HepG2 (cell line): ENCODE measurements around the gene B4GALT2. TPM values are rescaled to one million over a fixed set of nuclear protein-coding genes. Genes with fewer than 3 reads are reported as not detected.

Experiments
- ATAC-seq: fragments of 200-7000 bp; cut with Tn5 transposase; 3 replicates; pipeline ENCODE4 v1.9.1; 2020; ENCODE audit warnings: mild to moderate bottlenecking, moderate library complexity
- BruUV-seq: library from RNA; stranded (reverse); fragments of 400-500 nt; replicated peaks from 2 replicates; lab custom pipeline; 2021; lab: Mats Ljungman, UMichigan
- CTCF ChIA-PET: fragments of 300-600 bp; formaldehyde crosslinking; extraction: SDS; loops from one replicate; lab custom pipeline; 2021; ENCODE audit warnings: low total read pairs, inconsistent platforms, low intra/inter-chr PET ratio; lab: Yijun Ruan, JAX
- POLR2A ChIA-PET: fragments of 350-600 bp; sonication (Branson Sonifier 250); formaldehyde crosslinking; loops from one replicate; lab custom pipeline; 2020; ENCODE audit warnings: antibody characterized with exemption, inconsistent platforms; lab: Yijun Ruan, JAX
- DNase-seq: peaks from one replicate; pipeline ENCODE4 v3.0.0-alpha.2; 2015; ENCODE audit warnings: low spot score
- FAIRE-seq: peaks from 3 replicates; lab custom pipeline; 2011; peaks lifted over from hg19 to GRCh38; lab: Jason Lieb, UNC
- H2AFZ ChIP-seq: one replicate; pipeline ENCODE4 v1.6.1; 2011; ENCODE audit warnings: low read length, inconsistent platforms
- H3K27ac ChIP-seq: fragments of 300-600 bp; 3 replicates; pipeline ENCODE4 v1.8.0; 2011; ENCODE audit warnings: mixed run types, mild to moderate bottlenecking, mixed read lengths, low read length, inconsistent platforms; ENCODE audit not compliant: insufficient read depth; ENCODE audit errors: extremely low read length
- H3K27me3 ChIP-seq, 2 experiments: fragments of 200-600 bp in 1 of 2; 2 replicates in 1 of 2; 3 replicates in 1 of 2; pipeline versions ENCODE4 v1.6.0 to v1.8.0; 2011; ENCODE audit warnings: low read length in 2 of 2, mild to moderate bottlenecking in 2 of 2, moderate library complexity in 2 of 2, inconsistent platforms in 1 of 2; ENCODE audit not compliant: insufficient read depth in 2 of 2, control insufficient read depth in 1 of 2
- H3K36me3 ChIP-seq, 2 experiments: fragments of 200-600 bp in 1 of 2; replicated peaks in 1 of 2; 2 replicates in 1 of 2; 3 replicates in 1 of 2; pipeline versions ENCODE4 v1.5.1 to v1.8.0; 2011; ENCODE audit warnings: low read length in 2 of 2, inconsistent platforms in 1 of 2; ENCODE audit not compliant: insufficient read depth in 2 of 2, control insufficient read depth in 1 of 2
- H3K4me1 ChIP-seq: 2 replicates; pipeline ENCODE4 v1.5.1; 2012; ENCODE audit warnings: low read length, inconsistent platforms; ENCODE audit not compliant: insufficient read depth
- H3K4me2 ChIP-seq: 2 replicates; pipeline ENCODE4 v1.6.0; 2011; ENCODE audit warnings: low read depth, low read length, inconsistent platforms
- H3K4me3 ChIP-seq, 3 experiments: fragments of 200-600 bp in 1 of 3; sonication (generic), shearing (Covaris generic) in 1 of 3; replicated peaks in 1 of 3; 2 replicates each; pipeline ENCODE4 v1.5.1; 2011 to 2016; ENCODE audit warnings: low read length in 3 of 3, inconsistent platforms in 2 of 3, low read depth in 2 of 3, mild to moderate bottlenecking in 2 of 3, control low read depth in 1 of 3, mixed read lengths in 1 of 3; ENCODE audit not compliant: insufficient read depth in 1 of 3
- H3K79me2 ChIP-seq: one replicate; pipeline ENCODE4 v1.6.1; 2011; ENCODE audit warnings: low read length, inconsistent platforms; ENCODE audit not compliant: insufficient read depth
- H3K9ac ChIP-seq: 2 replicates; pipeline ENCODE4 v1.6.0; 2011; ENCODE audit warnings: mild to moderate bottlenecking, low read depth, low read length, inconsistent platforms; ENCODE audit not compliant: insufficient read depth
- H3K9me3 ChIP-seq: 2 replicates; pipeline ENCODE4 v1.5.1; 2012; ENCODE audit warnings: mild to moderate bottlenecking, low read length
- H4K20me1 ChIP-seq: 2 replicates; pipeline ENCODE4 v1.6.0; 2011; ENCODE audit warnings: inconsistent platforms, mild to moderate bottlenecking, low read length, moderate library complexity; ENCODE audit not compliant: insufficient read depth
- ARNT2 ChIP-seq: sonication (generic); formaldehyde crosslinking; IDR thresholded peaks from 2 replicates; pipeline ENCODE4 v1.8.0; 2022; ENCODE audit warnings: mild to moderate bottlenecking, low read depth, missing genetic modification reagents, moderate library complexity
- CHD4 ChIP-seq: fragments of 200-600 bp; sonication (generic); IDR thresholded peaks from 2 replicates; pipeline ENCODE4 v1.7.0; 2017; ENCODE audit warnings: mild to moderate bottlenecking, low read length, borderline replicate concordance
- GPN1 ChIP-seq: sonication (generic); formaldehyde crosslinking; IDR thresholded peaks from 2 replicates; pipeline ENCODE4 v1.5.1; 2020; ENCODE audit warnings: missing genetic modification reagents, borderline replicate concordance
- KLF16 ChIP-seq, 2 experiments: sonication (generic) in 1 of 2; formaldehyde crosslinking in 1 of 2; IDR thresholded peaks; 2 replicates each; pipeline versions ENCODE4 v1.6.1 to v1.8.0; 2016 to 2023; ENCODE audit warnings: missing genetic modification reagents in 2 of 2, missing compliant biosample characterization in 1 of 2
- NFE2 ChIP-seq: sonication (generic); formaldehyde crosslinking; IDR thresholded peaks from 2 replicates; pipeline ENCODE4 v1.4.0; 2020; ENCODE audit warnings: missing genetic modification reagents
- PAF1 ChIP-seq: IDR thresholded peaks from 2 replicates; pipeline ENCODE4 v1.6.1; 2016; ENCODE audit warnings: missing genetic modification reagents, missing compliant biosample characterization
- ZFY ChIP-seq: sonication (generic); formaldehyde crosslinking; IDR thresholded peaks from 2 replicates; pipeline ENCODE4 v1.4.0; 2020; ENCODE audit warnings: missing genetic modification reagents
- ZNF550 ChIP-seq: sonication (generic); formaldehyde crosslinking; IDR thresholded peaks from 2 replicates; pipeline ENCODE4 v1.4.0; 2020; ENCODE audit warnings: mild to moderate bottlenecking, missing genetic modification reagents, borderline replicate concordance
- ZNF569 ChIP-seq: sonication (generic); formaldehyde crosslinking; IDR thresholded peaks from 2 replicates; pipeline ENCODE4 v1.5.0; 2020; ENCODE audit warnings: mild to moderate bottlenecking, missing genetic modification reagents, moderate library complexity, borderline replicate concordance
- ZNF75D ChIP-seq: sonication (generic); formaldehyde crosslinking; IDR thresholded peaks from 2 replicates; pipeline ENCODE4 v1.8.1; 2023; ENCODE audit warnings: missing genetic modification reagents, mild to moderate bottlenecking, borderline replicate concordance
- ZNF761 ChIP-seq: sonication (generic); formaldehyde crosslinking; conservative IDR thresholded peaks from 2 replicates; pipeline ENCODE4 v1.4.0; 2020; ENCODE audit warnings: mild to moderate bottlenecking, missing genetic modification reagents
- WGBS: methylation state at CpG from one replicate; pipeline ENCODE4 v1.1.6; 2017; ENCODE audit warnings: low lambda C conversion rate; 5-methylcytosine and 5-hydroxymethylcytosine counted together
- in situ Hi-C: cut with HindIII; loops from 2 replicates; pipeline ENCODE4 v1.10.0; 2017; ENCODE audit warnings: low pct_unique_long_range_greater_than_20kb; ENCODE audit not compliant: extremely low pct_ligation_motif_present
- intact Hi-C: fragments of 100-400 bp; cut with micrococcal nuclease; formaldehyde crosslinking; loops from one replicate; pipeline ENCODE4 v1.10.0; 2022; ENCODE audit not compliant: unreplicated experiment
- polyA plus RNA-seq, 8 experiments: library from polyadenylated mRNA; depleted of rRNA in 3 of 8; stranded (reverse) in 7 of 8; unstranded in 1 of 8; fragments of >200 nt; fragmentation: Illumina TruSeq in 4 of 8; extraction: Trizol in 4 of 8; gene quantifications; 2 replicates each; pipeline versions ENCODE4 v1.2.1 to v1.2.3, GENCODE V29; 2011 to 2016; ENCODE audit warnings: low read depth in 4 of 8, missing spikeins in 1 of 8, mixed read lengths in 1 of 8; ENCODE audit not compliant: insufficient read depth in 1 of 8
- total RNA-seq, 5 experiments: library from RNA; depleted of rRNA; stranded (reverse); fragments of >200 nt; fragmentation: Illumina TruSeq; extraction: Trizol; gene quantifications; 2 replicates each; pipeline ENCODE4 v1.2.3, GENCODE V29; 2016; ENCODE audit warnings: low read depth in 1 of 5
- TF ChIP-seq, protein P1 (sequence below): sonication (generic); formaldehyde crosslinking; conservative IDR thresholded peaks from 2 replicates; pipeline ENCODE4 v1.8.0; 2022; ENCODE audit warnings: mild to moderate bottlenecking, moderate library complexity, missing genetic modification reagents
- TF ChIP-seq, protein P2 (sequence below): sonication (generic); formaldehyde crosslinking; IDR thresholded peaks from 2 replicates; pipeline ENCODE4 v1.5.0; 2020; ENCODE audit warnings: mild to moderate bottlenecking, missing genetic modification reagents, borderline replicate concordance
- TF ChIP-seq, protein P3 (sequence below): IDR thresholded peaks from 2 replicates; pipeline ENCODE4 v1.6.1; 2012; ENCODE audit warnings: inconsistent platforms
- TF ChIP-seq, protein P4 (sequence below): sonication (generic); formaldehyde crosslinking; IDR thresholded peaks from 2 replicates; pipeline ENCODE4 v1.5.0; 2020; ENCODE audit warnings: missing genetic modification reagents
- TF ChIP-seq, protein P5 (sequence below): sonication (generic); formaldehyde crosslinking; IDR thresholded peaks from 2 replicates; pipeline ENCODE4 v1.5.1; 2020; ENCODE audit warnings: mild to moderate bottlenecking, moderate library complexity, missing genetic modification reagents

B4GALT2 gene
- total and polyA plus RNA-seq, 2 of the 13 experiments (the other 11 are each of a cell fraction or from before 2014, with no cell fraction given), result 41.9 to 78.0 TPM

DNA sequence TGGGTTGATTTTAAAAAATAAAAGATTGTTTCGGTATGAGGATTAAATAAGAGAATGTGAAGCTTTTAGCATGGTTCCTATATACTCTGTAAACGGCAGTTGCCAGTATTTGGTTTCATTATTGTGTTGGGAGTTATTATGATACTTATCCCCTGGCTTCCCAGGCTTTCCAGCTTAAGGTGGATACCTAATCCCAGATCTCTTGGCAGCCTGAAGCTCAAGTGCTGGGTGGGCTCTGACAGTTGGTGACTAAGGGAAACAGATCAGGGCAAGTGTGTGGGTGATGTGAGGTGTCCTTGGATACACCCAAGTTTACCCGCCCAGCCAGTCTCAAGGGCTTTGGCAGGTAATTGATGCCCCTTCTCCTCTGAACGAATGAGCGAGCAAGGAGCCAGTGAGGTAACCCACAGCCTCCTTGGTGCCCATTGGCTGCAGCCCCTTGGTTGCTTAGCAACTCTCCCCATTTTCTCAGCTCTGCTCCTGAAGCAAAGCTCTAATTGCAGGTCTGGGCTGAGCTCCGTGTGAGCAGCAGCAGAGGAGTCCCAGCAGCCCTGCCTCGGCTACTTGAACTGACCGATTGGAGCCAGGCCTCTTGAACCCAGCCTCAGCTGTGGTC is 26.2 kb upstream of the B4GALT2 start (continued):
- TF ChIP-seq, protein P1, sequence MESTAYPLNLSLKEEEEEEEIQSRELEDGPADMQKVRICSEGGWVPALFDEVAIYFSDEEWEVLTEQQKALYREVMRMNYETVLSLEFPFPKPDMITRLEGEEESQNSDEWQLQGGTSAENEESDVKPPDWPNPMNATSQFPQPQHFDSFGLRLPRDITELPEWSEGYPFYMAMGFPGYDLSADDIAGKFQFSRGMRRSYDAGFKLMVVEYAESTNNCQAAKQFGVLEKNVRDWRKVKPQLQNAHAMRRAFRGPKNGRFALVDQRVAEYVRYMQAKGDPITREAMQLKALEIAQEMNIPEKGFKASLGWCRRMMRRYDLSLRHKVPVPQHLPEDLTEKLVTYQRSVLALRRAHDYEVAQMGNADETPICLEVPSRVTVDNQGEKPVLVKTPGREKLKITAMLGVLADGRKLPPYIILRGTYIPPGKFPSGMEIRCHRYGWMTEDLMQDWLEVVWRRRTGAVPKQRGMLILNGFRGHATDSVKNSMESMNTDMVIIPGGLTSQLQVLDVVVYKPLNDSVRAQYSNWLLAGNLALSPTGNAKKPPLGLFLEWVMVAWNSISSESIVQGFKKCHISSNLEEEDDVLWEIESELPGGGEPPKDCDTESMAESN (CRISPR knock-in tag), result no peak
- TF ChIP-seq ARNT2 (CRISPR knock-in tag), result no peak
- TF ChIP-seq ZFY (CRISPR knock-in tag), result no peak
- TF ChIP-seq ZNF75D (CRISPR knock-in tag), result no peak
- TF ChIP-seq ZNF569 (CRISPR knock-in tag), result no peak
- TF ChIP-seq, protein P2, sequence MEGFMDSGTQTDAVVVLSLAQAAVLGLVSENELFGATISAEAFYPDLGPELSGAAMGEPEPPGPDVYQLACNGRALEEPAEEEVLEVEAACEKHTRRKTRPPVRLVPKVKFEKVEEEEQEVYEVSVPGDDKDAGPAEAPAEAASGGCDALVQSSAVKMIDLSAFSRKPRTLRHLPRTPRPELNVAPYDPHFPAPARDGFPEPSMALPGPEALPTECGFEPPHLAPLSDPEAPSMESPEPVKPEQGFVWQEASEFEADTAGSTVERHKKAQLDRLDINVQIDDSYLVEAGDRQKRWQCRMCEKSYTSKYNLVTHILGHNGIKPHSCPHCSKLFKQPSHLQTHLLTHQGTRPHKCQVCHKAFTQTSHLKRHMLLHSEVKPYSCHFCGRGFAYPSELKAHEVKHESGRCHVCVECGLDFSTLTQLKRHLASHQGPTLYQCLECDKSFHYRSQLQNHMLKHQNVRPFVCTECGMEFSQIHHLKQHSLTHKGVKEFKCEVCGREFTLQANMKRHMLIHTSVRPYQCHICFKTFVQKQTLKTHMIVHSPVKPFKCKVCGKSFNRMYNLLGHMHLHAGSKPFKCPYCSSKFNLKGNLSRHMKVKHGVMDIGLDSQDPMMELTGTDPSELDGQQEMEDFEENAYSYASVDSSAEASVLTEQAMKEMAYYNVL (CRISPR knock-in tag), result no peak

DNA sequence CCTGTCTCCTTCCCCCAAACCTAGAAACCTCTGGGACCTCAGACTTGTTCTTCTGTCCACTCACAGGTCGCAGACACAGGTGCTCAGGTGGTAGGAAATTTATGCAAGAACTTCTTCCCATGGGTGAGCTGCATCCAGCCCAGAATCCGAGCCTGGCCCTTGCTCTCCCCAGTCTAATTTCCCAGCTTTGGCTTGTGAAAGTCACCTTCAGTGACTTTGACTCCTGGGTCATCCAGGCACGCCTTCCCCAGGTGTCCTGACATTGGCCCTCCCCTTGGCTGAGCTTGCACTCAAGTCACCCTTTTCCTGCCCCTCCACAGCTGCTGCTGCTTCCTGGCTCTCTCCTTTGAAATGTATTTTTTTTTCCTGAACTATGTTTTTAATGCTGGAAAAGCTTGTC is 25.6 kb upstream of the B4GALT2 start:
- Histone ChIP-seq H3K9ac (no peak overlapping the region), H3K9me3 (no peaks in the 10 kb centered on the region), H2AFZ (no peak overlapping the region), H3K4me2 (no peak overlapping the region), H3K4me3 (no peak overlapping the region), H4K20me1 (no peaks in the 10 kb centered on the region), H3K27me3 (no peaks in the 10 kb centered on the region), H3K27ac (no peak overlapping the region), H3K36me3 (peaks cover 0 to 15% of the 10 kb centered on the region in 2 experiments; a peak in 3 of 5 replicates), H3K79me2 (no peaks in the 10 kb centered on the region), H3K4me1 (peaks cover 6% of the 10 kb centered on the region)
- ATAC-seq, result no peak
- DNase-seq, result no peak
- POLR2A ChIA-PET, result no interaction called here
- FAIRE-seq, result no peak
- CTCF ChIA-PET, result no interaction called here
- in situ Hi-C loops (no loop called here), intact Hi-C loops (no loop called here)
- 98% methylated on average over 3 of the region's 3 CpGs for whole genome bisulfite sequencing
- BruUV-seq, result no TSS peak
- no peak for TF ChIP-seq NFE2 (CRISPR knock-in tag)
- no peak for TF ChIP-seq GPN1 (CRISPR knock-in tag)
- TF ChIP-seq, protein P3, sequence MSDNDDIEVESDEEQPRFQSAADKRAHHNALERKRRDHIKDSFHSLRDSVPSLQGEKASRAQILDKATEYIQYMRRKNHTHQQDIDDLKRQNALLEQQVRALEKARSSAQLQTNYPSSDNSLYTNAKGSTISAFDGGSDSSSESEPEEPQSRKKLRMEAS, result no peak
- no peak for TF ChIP-seq KLF16 (CRISPR knock-in tag; IDR thresholded peaks at IDR 0.05)
- no peak for TF ChIP-seq CHD4
- TF ChIP-seq ZNF761 (CRISPR knock-in tag), result no peak
- TF ChIP-seq PAF1 (CRISPR knock-in tag), result no peak
- TF ChIP-seq, protein P4, sequence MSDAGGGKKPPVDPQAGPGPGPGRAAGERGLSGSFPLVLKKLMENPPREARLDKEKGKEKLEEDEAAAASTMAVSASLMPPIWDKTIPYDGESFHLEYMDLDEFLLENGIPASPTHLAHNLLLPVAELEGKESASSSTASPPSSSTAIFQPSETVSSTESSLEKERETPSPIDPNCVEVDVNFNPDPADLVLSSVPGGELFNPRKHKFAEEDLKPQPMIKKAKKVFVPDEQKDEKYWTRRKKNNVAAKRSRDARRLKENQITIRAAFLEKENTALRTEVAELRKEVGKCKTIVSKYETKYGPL (CRISPR knock-in tag), result no peak
- TF ChIP-seq, protein P5, sequence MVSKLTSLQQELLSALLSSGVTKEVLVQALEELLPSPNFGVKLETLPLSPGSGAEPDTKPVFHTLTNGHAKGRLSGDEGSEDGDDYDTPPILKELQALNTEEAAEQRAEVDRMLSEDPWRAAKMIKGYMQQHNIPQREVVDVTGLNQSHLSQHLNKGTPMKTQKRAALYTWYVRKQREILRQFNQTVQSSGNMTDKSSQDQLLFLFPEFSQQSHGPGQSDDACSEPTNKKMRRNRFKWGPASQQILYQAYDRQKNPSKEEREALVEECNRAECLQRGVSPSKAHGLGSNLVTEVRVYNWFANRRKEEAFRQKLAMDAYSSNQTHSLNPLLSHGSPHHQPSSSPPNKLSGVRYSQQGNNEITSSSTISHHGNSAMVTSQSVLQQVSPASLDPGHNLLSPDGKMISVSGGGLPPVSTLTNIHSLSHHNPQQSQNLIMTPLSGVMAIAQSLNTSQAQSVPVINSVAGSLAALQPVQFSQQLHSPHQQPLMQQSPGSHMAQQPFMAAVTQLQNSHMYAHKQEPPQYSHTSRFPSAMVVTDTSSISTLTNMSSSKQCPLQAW (CRISPR knock-in tag), result no peak
- no peak for TF ChIP-seq ZNF550 (CRISPR knock-in tag)
